GM18508 (cell line): Measurements from ENCODE around the gene PSMC1.

Experiments
- ATAC-seq: cut with Tn5 transposase; IDR thresholded peaks from one replicate; pipeline ENCODE4 v1.9.1; 2021; ENCODE audit warnings: moderate number of reproducible peaks; ENCODE audit not compliant: insufficient read depth, unreplicated experiment

PSMC1 gene

DNA sequence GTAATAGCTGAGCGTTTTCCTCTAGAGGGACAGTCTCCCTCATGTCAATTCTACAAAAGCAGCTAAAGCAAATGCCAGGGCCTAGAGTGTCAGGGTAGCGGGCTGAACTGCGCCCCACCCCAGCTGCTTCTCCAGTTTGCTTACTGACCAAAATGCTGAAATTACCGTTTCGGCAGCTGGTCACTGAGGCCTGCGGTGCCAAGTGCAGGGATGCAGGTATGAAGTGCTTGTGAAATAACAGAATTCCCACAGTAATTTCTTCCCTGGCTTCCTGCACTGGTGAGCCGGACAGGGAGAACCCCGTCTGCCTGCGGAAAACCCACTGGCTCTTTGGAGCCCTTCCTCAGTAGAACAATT is 19.1 kb downstream of the PSMC1 start:
- ATAC-seq = no peak

DNA sequence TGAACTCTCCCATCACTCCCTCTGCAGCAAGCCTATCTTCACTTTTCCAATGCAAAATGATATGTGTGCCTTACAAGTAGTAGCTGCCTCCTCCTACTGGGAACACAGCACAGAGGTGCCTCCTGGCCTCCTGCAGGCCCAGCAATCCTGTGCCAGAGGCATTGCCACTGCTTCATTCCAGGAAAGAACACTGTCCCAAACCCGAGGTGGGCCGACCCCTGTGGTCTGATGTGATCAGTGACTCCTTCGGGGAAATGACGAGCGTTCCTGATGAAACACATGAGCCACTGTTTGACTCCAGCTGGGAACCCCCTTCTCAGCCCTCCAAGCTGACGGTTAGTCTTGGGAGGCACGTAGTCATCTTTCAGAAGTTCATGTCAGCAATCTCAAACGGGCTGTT is 19.5 kb downstream of the PSMC1 start:
- no peak for ATAC-seq

DNA sequence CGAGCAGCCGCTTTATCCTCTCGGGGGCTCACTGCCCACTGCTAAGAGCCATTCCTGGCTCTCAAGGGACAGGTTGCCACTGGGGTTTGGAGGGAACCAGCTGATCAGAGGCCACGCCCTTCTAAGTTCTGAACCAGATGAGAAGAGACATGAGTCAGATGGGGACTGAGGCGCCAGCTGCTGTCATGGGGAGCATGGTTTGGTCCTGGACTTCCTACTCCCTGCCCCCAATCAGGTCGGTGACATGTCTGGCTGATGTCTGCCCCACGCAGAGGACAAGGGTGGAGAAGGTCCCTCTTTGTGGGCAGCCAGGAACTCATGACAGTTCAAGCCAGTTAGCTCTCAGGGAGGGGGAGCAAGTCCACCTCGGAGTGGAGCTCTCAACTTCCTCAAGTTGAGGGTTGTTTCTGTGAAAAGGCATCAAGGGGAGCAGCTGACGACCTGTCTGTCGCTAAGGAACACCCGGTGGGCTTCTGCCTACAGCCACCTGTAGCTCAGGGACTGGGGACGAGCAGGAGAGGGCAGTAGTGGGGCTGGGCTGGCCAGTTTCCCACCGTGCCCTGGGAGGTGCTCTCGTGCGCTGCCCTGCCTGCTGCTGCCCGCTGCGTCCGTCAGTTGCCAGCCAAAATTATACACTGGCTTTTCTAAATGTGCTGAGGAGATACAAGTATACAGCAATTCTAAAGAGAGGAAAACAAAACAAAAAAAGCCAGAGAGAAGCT is 20.5 kb downstream of the PSMC1 start:
- no peak for ATAC-seq

DNA sequence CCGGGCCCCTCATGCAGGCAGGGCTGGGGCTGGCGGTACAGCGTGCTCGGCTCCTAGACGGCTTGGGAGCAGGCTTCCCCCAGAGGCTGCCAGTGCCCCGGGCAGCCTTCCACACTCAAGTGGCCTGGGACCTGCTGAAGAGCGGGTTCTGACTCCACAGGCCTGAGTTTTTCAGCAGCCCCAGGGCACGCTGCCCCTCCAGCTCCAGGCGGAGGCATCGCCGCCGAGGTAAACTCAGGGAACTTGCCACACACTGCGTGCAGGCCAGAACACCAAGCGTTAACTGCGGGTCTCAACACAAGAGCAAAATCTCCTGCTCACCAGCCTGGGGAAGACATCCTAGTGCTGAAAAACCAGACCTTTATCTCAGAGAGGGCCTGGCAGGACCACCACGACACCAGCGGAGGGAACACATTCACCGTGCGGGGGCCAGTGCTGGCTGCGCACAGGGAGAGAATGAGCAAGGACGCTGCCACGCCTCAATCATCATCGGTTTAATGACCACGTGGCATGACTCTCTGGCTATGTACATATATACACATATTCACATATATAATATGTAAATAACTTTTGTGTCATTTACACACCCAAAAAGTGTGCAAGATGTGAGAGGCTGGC is 21.3 kb downstream of the PSMC1 start:
- ATAC-seq = no peak

DNA sequence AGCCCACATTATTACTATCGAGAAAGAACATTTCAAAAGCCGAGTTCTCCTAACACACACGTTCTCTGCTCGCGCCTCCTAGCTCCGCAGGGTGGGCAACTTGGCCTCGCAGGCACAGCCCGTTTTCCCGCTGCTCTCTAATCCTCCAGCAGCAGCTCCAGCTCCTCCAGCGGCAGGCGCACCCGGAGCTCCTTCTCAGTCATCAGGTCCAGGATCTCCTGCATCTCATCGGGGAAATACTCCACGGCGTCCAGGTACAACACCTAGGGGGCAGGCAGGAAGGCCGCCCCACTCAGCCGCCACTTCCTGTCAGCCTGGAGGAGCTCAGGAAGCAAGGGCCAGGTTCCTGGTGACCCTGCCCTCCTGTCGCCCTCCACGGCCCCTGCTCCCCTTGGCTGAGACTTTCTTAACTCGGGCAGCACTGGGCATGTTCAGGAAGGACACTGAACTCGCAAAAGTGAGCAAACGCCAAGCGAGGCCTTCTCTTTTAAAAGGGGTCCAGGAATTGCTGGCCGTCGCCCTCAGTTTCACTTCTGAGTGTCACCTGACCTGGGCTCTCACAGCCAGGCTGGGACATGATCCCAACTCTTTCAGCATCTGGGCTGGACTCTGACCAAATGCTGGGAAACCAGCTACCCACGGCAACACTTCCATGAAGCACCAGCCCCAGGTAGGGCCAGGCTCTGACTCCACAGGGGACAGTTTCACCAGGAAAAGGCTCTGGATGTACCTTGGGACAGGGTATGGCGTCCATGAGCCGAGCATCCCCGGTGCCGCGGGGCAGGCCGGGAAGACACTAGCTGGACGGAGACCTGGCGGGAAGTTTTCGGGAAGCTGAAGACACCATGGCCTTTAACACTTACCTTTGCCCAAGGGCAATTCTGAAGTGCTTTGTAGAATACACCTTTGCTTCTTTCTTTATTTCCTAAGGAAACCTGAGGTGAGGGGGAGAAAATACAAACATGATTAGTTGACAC is 22.1 kb downstream of the PSMC1 start:
- no peak for ATAC-seq

DNA sequence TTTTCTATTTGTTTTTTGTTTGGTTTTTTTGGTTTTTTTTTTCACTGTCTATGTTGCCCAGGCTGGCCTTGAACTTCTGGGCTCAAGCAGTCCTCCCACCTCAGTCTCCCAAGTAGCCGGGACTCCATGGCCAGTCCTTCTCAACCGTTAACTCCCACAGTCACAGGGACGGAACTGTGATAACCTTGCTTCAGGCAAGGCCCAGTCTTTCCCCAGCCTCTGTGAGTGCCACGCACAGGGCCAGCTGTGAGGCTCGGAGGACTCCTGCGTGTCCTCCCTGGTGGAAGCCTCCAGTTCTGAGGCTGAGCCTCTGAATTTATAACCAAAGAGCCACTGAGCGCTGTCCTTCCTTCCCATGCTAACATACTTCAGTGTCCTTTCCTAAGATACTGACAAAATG is 23.7 kb downstream of the PSMC1 start:
- ATAC-seq = no peak

DNA sequence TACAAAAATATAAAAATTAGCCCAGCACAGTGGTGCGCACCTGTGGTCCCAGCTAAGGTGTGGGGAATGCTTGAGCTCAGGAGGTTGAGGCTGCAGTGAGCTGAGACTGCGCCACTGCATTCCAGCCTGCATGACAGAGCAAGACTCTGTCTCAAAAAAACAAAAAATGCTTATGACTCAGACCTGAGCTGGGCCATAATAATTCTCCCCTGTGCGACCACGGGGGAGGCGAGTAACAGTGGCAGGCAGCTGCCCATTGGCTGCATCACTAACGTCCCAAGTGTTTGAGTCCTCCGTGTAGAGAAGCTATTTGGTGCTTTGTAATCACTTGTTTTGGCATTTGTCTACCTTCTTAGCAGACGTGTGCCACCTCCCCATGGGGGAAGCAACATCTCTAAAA is 24.9 kb downstream of the PSMC1 start:
- no peak for ATAC-seq

DNA sequence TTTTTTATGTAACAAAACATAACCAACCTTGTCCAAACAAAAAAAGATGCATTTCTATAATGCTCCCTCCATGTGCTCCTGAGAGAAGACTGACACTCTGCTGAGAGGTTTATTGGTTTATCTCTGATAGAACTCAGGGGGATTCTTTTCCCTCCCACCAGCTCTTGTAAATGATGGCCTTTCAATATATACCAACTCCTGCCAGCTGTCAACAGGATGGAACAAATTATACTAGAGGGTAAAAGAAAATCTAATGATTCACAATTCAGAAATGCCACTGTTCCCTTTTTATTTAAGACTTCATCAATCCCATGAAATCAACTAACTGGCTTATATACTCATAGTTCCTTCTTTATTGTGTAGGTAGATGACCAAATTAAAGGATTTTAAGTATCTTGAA is 25.4 kb downstream of the PSMC1 start:
- no peak for ATAC-seq

DNA sequence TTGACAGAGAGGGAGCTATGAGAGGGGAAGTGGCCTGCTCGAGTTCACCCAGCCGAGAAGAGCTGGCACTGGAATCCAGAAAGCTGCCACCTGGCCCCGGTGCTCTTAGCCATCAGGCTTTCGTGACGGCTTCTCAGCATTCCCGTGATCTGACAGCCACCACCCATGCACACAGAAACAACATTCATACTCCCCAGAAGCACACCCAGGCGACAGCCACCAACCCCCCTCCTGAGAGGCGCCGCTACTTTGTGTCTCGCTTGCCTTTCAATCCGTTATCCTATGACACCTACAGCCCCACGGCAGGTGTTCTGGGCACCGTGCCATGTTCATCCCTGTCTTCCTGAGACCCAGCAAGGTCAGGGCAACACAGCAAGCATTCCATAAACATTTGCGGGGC is 31.4 kb downstream of the PSMC1 start:
- no peak for ATAC-seq

DNA sequence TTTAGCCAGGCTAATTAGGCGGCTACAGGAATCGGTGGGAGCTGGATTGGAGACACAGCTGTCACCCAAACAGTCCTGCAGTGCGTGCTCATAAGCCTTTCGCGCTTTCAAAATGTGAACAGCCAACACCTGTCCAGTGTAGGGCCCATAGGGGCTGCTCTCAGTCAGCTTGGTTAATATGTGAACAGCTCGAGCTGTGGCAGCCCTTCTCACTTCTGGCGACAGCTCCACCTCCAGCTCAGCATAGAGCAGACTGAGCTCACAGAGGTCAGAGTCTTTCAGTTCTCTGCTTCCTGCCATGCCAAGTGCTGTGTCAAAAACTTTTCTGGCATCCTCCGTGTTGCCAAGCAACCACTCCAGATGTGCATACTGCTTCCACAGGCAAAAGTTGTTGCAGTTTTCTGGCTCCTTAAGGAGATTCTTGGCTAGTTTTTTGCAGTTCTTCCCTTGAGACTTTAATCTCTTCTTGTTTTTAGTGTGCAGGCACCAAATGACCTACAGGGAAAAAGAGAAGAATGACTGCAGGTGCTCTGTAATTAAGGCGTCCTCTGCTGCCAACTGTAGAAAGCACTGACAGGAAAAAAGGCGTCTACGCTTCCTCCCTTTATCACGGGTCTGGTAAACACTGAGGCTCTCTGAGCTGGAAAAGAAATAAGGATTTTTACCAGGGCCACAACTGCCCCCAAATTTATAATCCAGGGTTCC is 32.5 kb downstream of the PSMC1 start:
- ATAC-seq = no peak

DNA sequence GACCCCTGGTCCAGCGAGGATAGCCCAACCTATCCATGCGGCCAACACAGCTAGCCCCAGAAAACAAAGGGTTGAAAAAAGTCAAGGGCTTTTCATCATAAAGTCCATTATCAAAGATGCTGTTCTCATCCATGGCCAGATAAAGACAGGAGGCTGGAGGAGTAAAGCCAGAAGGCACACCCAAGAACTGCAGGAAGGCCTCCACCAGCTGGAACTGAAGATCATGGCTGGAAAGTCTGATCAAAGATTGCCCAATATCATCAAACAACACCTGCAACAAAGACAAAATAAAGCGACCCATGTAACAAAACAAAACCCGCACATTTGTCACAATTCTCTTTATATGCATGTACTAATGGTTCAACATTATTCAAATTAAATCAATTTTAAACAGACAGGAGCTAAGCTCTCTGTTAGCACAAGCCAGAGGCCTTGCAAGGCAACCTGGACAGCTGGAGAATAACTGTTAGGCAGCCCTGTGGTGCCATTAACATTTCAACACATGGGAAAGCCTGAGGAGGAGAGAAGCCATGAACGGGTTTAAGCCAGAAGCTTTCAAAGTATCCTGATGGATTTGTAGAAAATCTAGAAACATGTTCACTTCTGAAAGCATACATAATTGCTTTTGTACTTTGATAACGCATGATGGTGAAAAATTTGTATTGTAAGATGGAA is 34.1 kb downstream of the PSMC1 start:
- ATAC-seq = no peak

DNA sequence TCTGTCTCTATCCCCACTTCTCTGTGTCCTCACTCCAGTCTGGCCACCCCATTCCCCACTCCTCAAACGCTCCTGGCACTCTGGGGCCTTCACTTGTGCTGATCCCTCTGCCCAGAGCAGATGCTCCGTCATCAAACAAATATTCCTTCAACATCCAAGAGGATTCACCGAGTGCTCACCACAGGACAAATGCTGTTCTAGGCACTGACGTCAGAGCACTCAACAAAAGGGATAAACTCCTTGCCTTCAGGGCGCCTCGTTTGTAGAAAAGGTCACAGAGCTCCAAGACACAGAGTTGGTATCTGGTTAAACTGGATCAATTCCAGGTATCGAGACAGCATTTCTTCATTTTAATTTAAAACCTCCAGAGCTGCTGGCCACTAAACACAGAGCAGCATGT is 35.3 kb downstream of the PSMC1 start:
- ATAC-seq = no peak

DNA sequence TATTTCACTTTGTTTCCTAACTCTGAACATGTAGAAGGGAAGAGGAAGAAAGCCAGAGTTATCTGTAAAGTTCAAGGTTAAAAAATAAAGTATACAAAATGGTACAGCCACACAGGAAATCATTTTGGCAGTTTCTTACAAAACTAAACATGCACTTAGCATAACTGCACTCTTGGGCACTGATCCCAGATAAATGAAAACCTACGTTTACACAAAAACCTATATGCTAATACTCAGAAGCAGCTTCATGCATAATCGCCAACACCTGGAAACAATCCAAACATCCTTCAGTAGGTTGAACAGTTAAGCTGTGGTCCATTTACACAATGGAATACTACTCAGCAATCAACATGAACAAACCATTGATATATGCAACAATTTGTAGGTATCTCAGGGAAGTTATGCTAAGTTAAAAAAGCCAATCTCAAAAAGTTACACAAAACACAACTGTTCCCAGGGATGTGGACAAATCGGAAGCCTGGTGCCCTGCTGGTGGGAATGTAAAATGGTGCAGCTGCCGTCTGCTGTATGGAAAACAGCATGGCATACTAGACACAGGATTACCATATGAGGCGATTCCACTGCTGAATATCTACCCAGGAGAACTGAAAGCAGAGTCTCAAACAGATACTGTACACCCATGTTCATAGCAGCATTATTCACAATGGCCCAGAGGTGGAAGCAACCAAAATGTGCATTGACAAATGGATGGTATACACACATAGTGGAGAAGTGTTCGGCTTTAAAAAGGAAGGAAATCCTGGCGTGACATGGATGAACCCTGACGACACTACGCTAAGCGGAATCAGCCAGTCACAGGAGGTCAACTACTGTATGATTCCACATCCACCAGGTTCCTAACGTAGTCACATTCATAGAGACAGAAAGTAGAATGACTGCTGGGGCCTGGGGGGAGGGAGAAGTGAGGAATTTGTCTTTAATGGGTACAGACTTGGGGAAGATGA is 37.7 kb downstream of the PSMC1 start:
- no peak for ATAC-seq

DNA sequence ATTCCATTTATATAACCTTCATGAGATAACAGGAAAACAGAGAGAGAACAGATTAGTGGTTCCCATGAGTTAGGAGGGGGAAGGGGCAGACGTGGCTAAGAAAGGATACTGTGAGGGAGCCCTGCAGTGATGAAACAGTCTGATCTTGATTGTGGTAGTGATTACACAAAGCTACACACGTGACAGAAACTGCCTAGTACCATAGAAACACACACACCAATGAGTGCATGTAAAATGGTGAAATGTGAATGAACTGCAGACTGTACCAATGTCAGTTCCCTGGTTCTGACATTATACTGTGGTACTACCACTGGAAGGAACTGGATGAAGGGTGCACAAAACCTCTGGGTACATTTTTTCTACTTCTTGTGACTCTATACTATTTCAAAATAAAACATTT is 38.5 kb downstream of the PSMC1 start:
- no peak for ATAC-seq

DNA sequence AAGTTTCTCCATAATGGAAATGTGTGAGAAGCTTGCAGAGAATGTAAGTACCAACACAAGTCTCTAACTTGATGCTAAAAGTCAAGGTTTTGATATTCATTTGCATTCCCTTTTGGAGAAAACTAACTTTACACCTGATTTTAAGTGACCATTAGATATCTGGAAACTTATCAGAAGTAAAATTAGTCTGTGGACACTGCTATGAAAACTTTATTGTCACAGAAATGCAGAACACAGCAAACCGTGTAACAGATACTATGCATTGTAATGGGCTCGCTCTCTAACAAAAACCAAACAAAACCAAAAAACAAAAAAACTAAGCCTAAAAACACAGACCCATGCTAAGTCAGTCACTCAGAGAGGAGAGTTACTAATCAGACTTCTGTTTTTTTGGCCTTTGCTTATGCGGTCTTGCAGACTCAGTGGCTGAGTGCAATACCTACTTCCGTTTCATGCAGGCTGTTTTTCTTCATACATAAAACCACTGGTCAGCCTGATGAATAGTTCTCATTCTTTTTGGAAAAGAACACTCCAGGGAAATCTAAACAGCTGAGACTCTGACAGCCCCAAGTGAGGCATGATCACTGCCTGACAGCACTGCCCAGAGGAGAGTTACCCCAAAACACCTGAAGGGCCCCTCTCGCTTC is 39.6 kb downstream of the PSMC1 start:
- no peak for ATAC-seq

DNA sequence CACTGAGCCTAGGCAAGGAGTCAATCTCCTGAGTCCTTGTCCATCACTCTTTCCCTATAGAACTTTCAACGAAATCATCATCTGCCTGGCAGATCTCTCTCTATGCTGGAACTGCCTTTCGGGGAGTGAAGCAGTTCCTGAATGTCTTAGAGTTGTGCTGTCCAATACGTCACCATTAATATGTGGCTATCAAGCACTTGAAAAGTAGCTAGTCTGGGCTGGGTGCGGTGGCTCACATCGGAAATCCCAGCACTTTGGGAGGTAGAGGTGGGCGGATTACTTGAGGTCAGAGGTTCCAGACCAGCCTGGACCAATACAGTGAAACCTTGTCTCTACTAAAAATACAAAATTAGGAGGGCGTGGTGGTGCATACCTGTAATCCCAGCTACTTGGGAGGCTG is 40.3 kb downstream of the PSMC1 start:
- no peak for ATAC-seq

DNA sequence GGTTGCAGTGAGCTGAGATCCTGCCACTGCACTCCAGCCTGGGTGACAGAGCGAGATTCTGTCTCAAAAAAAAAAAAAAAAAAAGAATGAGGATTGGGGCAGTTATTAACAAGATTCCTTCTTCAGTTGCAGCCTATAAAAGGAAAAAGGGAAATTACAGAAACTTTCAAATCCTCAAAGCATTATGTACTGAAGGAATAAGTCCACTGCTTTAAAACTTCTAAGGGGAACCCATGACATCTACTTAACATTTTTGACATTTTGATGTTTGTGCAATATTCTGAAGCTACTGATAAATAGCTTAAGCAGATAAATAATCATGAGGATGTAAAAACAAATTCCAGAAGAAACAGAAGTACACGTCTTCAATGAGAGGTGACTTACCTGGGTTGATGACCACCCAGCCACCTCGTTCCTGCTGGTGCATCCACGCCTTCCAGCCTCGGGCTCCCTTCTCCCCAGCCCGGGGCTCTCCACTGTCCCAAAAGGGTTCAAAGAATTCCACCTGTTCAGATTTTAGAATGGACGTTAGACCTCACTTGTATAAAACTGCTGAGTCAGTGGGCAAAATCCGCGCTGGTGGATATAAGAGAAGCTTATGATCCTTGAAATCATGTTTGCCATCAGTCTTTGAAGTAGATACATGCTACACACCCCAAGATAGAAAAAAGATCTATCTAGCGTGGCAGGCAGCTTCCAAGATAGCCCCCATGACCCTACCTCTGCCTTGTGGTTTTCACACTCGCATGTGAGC is 41.7 kb downstream of the PSMC1 start:
- no peak for ATAC-seq

DNA sequence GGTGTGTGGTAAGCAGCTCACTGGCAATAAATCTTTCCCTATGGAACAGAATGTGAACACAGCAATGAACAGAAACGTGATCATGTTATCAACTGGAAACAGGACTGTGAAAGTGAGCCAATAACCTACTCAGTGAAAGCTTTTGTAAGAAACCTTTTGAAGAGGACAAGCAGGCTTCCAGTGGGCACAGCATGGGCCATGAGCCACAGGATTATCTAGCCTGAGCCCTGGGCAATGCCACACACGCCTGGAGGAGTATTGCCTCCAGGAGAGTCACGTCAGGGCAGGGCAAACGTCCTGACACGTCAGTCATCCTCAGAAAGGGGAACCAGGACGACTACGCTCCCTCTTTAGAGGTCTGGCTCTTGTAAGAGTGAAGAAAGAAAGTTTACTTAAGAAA is 43.1 kb downstream of the PSMC1 start:
- no peak for ATAC-seq
